Frontal cortex (tissue), 4 donors: Measurements from ENCODE around the gene ZNF133. TPM values are rescaled to one million over a fixed set of nuclear protein-coding genes. Genes with fewer than 3 reads are reported as not detected.
"Not testable (repeated sequence)": the region's sequence is repeated elsewhere in the genome, so short reads cannot be mapped to it uniquely, and the experiment has no call there.

Source experiments
- DNase-seq, 2 donors: peaks; one replicate each; pipeline ENCODE4 v3.0.0; 2012; ENCODE audit warnings: low spot score in 2 of 2
- FAIRE-seq: peaks from 2 replicates; lab custom pipeline; 2012; peaks lifted over from hg19 to GRCh38; lab: Jason Lieb, UNC
- small RNA-seq: library from RNA; depleted of rRNA; stranded (forward); fragments of <200 nt; gene quantifications from one replicate; pipeline ENCODE3, GENCODE V24; 2014
- total RNA-seq: library from RNA; depleted of rRNA; stranded (reverse); fragments of >200 nt; gene quantifications from one replicate; pipeline ENCODE4 v1.2.3, GENCODE V29; 2014
- donor health status: control.
- donor health status: control.
- donor health status: control.

The ZNF133 gene
- total RNA-seq, 1 donor from 2014 or later = 26.9 TPM

- FAIRE-seq, DNase-seq: not testable (repeated sequence)
Measured at GRCh38 chr20:18349749-18350148, 61.4 kb downstream of the ZNF133 start.

GRCh38 chr20:18359854-18360253, 71.5 kb downstream of the ZNF133 start:
- FAIRE-seq (no peak), DNase-seq (no peak)

GRCh38 chr20:18360635-18361034, 72.3 kb downstream of the ZNF133 start:
- DNase-seq (no peak), FAIRE-seq (no peak)

GRCh38 chr20:18361678-18362077, 73.4 kb downstream of the ZNF133 start:
- no peak for FAIRE-seq
- DNase-seq = no peak

DNA sequence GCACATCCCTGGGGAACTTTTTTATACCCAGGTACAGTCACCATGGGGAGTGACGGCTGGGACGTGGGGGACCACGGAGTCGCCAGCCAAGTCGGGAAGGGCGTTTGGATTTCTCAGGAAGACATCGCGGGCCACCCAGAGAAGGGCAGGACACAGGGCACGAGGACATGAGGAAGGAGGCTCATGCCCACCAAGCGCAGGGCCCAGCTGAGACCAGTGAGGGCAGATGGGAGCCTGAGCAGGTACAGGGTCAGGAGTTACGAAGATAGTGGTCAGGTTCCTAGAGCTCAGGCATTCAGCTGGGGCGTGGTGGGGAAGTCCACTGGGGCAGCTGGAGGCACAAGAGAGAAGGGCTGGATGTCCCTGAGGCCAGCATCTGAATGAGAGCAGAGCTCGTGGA, 74.6 kb downstream of the ZNF133 start:
- FAIRE-seq = no peak

GRCh38 chr20:18363708-18364107, 75.4 kb downstream of the ZNF133 start:
- DNase-seq (no peak), FAIRE-seq (no peak)

More for the DNA sequence above, 74.6 kb downstream of the ZNF133 start:
- DNase-seq = no peak

DNA sequence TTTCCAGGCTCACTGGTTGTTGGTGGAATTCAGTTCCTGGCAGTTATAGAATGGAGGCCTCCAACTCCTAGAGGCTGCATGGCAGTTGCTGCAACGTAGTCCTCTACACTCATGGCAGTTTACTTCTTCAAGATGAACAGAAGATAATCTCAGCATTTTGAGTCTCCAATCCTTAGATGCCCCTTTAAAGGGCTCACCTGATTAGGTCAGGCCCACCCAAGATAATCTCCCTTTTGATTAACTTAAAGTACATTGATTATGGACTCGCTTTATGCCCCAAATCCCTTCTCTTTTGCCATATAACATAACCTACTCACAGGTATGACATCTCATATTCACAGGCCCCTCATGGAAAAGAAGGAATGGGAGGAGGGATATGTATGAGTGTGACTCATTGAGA, 76.4 kb downstream of the ZNF133 start:
- DNase-seq (no peak), FAIRE-seq (no peak)

Small RNA genes lying within 50 kb of the gene (small RNA-seq; reads per million reads assigned to genes)
- gene RN7SL14P (not detected), gene RNU2-56P (0.13 reads per million)

Other genes starting within 250 kb of the ZNF133 start
- gene OVOL2, start 230.6 kb upstream of the ZNF133 start, total RNA-seq = 0.41 TPM
- 33.4 TPM for gene KAT14, start 150.7 kb upstream of the ZNF133 start, total RNA-seq
- gene PET117, start 150.7 kb upstream of the ZNF133 start, total RNA-seq = 13.5 TPM
- gene DZANK1, start 178.5 kb downstream of the ZNF133 start, total RNA-seq = 5.3 TPM
- gene POLR3F, start 178.9 kb downstream of the ZNF133 start, total RNA-seq = 35.5 TPM
- gene RBBP9, start 208.7 kb downstream of the ZNF133 start, total RNA-seq = 26.5 TPM
- gene SEC23B, start 219.4 kb downstream of the ZNF133 start, total RNA-seq = 68.9 TPM